HTERT RPE-1 (cell line): Measurements from ENCODE around the gene TYR.
"Not testable (repeated sequence)": the region's sequence is repeated elsewhere in the genome, so short reads cannot be mapped to it uniquely, and the experiment has no call there.

Experiments used
- in situ Hi-C: fragments of 300-500 bp; cut with MboI; formaldehyde crosslinking; loops from 4 replicates; pipeline ENCODE4 v1.14.3; 2020; ENCODE audit warnings: low sequenced_read_pairs

Gene TYR

GRCh38 chr11:89177691-89178231 lies at the start of gene TYR:
TSS of gene TYR (plus strand) at chr11:89177875. CDS start at chr11:89177954, 79 bp downstream.
- in situ Hi-C loops = no loop called here

GRCh38 chr11:89136606-89137005 lies 41.1 kb upstream of the TYR start:
- in situ Hi-C loops = no loop called here

- in situ Hi-C loops = no loop called here
Observed at GRCh38 chr11:89147229-89147628, 30.4 kb upstream of the TYR start.

GRCh38 chr11:89159974-89160373 lies 17.7 kb upstream of the TYR start:
- in situ Hi-C loops = no loop called here

GRCh38 chr11:89161949-89162348 lies 15.7 kb upstream of the TYR start:
- in situ Hi-C loops = no loop called here

GRCh38 chr11:89163686-89164085 lies 14.0 kb upstream of the TYR start:
- in situ Hi-C loops = no loop called here

- in situ Hi-C loops = no loop called here
Observed at GRCh38 chr11:89168396-89168795, 9.3 kb upstream of the TYR start.

- in situ Hi-C loops = no loop called here
Observed at GRCh38 chr11:89175796-89176195, 1.9 kb upstream of the TYR start.

- in situ Hi-C loops = no loop called here
Observed at GRCh38 chr11:89176938-89177337, 737 bp upstream of the TYR start.

GRCh38 chr11:89181111-89181510 lies 3.4 kb downstream of the TYR start:
- in situ Hi-C loops = no loop called here

- in situ Hi-C loops = no loop called here
Observed at GRCh38 chr11:89182773-89183518, 5.3 kb downstream of the TYR start.

GRCh38 chr11:89184021-89184420 lies 6.3 kb downstream of the TYR start:
- in situ Hi-C loops = no loop called here

GRCh38 chr11:89189776-89190175 lies 12.1 kb downstream of the TYR start:
- in situ Hi-C loops = no loop called here

- in situ Hi-C loops = no loop called here
Observed at GRCh38 chr11:89201138-89201537, 23.5 kb downstream of the TYR start.

GRCh38 chr11:89203814-89204213 lies 26.1 kb downstream of the TYR start:
- in situ Hi-C loops = no loop called here

GRCh38 chr11:89205378-89205777 lies 27.7 kb downstream of the TYR start:
- in situ Hi-C loops = no loop called here

- in situ Hi-C loops = no loop called here
Observed at GRCh38 chr11:89220684-89221339, 43.1 kb downstream of the TYR start.

- in situ Hi-C loops = no loop called here
Observed at GRCh38 chr11:89235083-89235482, 57.4 kb downstream of the TYR start.

GRCh38 chr11:89235976-89236375 lies 58.3 kb downstream of the TYR start:
- in situ Hi-C loops = no loop called here

GRCh38 chr11:89247007-89247406 lies 69.3 kb downstream of the TYR start:
- in situ Hi-C loops = not testable (repeated sequence)

GRCh38 chr11:89249196-89249595 lies 71.5 kb downstream of the TYR start:
- in situ Hi-C loops = no loop called here

GRCh38 chr11:89261483-89261882 lies 83.8 kb downstream of the TYR start:
- in situ Hi-C loops = not testable (repeated sequence)
